Upper lobe of left lung (tissue), 6 donors: ENCODE data around the gene MAGI2. TPM values are rescaled to one million over a fixed set of nuclear protein-coding genes. Genes with fewer than 3 reads are reported as not detected.

Experiments
- ATAC-seq, 2 donors: fragments of 200-7000 bp; cut with Tn5 transposase; one replicate each; pipeline ENCODE4 v1.9.1; 2022; ENCODE audit warnings: mild to moderate bottlenecking in 2 of 2, moderate library complexity in 2 of 2; ENCODE audit not compliant: low FRiP score in 2 of 2
- DNase-seq, 2 donors: peaks; one replicate each; pipeline ENCODE4 v3.0.0-alpha.2; 2019 to 2020
- H3K27ac ChIP-seq, 4 donors: fragments of 200-600 bp; sonication (generic); one replicate each; pipeline ENCODE4 v1.5.1; 2016 to 2019
- H3K27me3 ChIP-seq, 4 donors: fragments of 200-600 bp; sonication (generic); one replicate each; pipeline ENCODE4 v1.5.1; 2017 to 2019
- H3K36me3 ChIP-seq, 4 donors: fragments of 200-600 bp; sonication (generic); one replicate each; pipeline ENCODE4 v1.5.1; 2016 to 2019
- H3K4me1 ChIP-seq, 4 donors: fragments of 200-600 bp; sonication (generic); one replicate each; pipeline ENCODE4 v1.5.1; 2018 to 2019
- H3K4me3 ChIP-seq, 4 donors: fragments of 200-600 bp; sonication (generic); one replicate each; pipeline ENCODE4 v1.5.1; 2017 to 2019; ENCODE audit warnings: mild to moderate bottlenecking in 2 of 4, moderate library complexity in 1 of 4
- H3K9me3 ChIP-seq, 4 donors: fragments of 200-600 bp; sonication (generic); one replicate each; pipeline ENCODE4 v1.5.1; 2018 to 2019
- EP300 ChIP-seq, 4 donors: sonication (generic); formaldehyde crosslinking; IDR thresholded peaks; one replicate each; pipeline ENCODE4 v1.5.1; 2017; ENCODE audit warnings: antibody characterized with exemption in 4 of 4, control low read depth in 2 of 4
- POLR2A ChIP-seq, 4 donors: fragments of 450-650 bp; IDR thresholded peaks; one replicate each; pipeline ENCODE4 v1.5.1; 2016 to 2017; ENCODE audit warnings: antibody characterized with exemption in 4 of 4, mild to moderate bottlenecking in 2 of 4
- POLR2AphosphoS5 ChIP-seq, 2 donors: sonication (generic); formaldehyde crosslinking; IDR thresholded peaks; one replicate each; pipeline ENCODE4 v1.5.1; 2017; ENCODE audit warnings: antibody characterized with exemption in 2 of 2
- WGBS, 2 donors: methylation state at CpG; one replicate each; pipeline ENCODE4 v1.1.5; 2017 to 2018; 5-methylcytosine and 5-hydroxymethylcytosine counted together
- total RNA-seq, 6 donors: library from RNA; depleted of rRNA in 4 of 6; stranded (reverse); fragments of >200 nt in 4 of 6; gene quantifications; one replicate each; pipeline versions ENCODE4 v1.1.0 to v1.2.1, GENCODE V29; 2016 to 2021
- TF ChIP-seq, protein P1 (sequence below), 6 experiments: fragments of 450-650 bp in 4 of 6; fragments of 200-600 bp in 2 of 6; sonication (generic) in 2 of 6; IDR thresholded peaks; one replicate each; pipeline ENCODE4 v1.5.1; 2016 to 2019; ENCODE audit warnings: antibody characterized with exemption in 6 of 6
- donor health status: DM: no; HTN: no; CAD: no; lungs with moderate emphysema.
- donor health status: DM: no; HTN: yes; CAD: no; lungs with severe emphysema.

MAGI2 gene
- total RNA-seq, 6 donors from 2014 or later = 7.9 to 84.9 (median 11.8) TPM

DNA sequence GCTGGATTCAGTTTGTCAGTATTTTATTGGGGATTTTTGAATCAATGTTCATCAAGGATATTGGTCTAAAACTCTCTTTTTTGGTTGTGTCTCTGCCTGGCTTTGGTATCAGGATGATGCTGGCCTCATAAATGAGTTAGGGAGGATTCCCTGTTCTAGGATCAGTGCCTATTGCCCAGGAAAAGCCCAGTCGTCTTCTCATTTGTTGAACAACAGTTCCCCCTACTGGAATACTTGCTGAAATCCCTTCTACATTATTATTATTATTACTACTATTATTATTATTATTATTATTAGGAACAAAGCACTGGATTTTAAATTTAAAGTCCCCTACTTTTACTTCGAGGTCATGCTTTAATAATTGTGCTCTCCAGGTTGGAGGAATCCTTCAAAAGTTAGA is 528.9 kb downstream of the MAGI2 start:
- no peaks in the 10 kb centered on the region for H3K27me3 ChIP-seq
- DNase-seq = no peak
- no peaks in the 10 kb centered on the region for H3K4me1 ChIP-seq
- H3K27ac ChIP-seq = no peak overlapping the region
- WGBS, 2 donors = 15 to 22% methylated on average over 2 of the region's 2 CpGs
- no peak overlapping the region for H3K4me3 ChIP-seq
- TF ChIP-seq, protein P1, sequence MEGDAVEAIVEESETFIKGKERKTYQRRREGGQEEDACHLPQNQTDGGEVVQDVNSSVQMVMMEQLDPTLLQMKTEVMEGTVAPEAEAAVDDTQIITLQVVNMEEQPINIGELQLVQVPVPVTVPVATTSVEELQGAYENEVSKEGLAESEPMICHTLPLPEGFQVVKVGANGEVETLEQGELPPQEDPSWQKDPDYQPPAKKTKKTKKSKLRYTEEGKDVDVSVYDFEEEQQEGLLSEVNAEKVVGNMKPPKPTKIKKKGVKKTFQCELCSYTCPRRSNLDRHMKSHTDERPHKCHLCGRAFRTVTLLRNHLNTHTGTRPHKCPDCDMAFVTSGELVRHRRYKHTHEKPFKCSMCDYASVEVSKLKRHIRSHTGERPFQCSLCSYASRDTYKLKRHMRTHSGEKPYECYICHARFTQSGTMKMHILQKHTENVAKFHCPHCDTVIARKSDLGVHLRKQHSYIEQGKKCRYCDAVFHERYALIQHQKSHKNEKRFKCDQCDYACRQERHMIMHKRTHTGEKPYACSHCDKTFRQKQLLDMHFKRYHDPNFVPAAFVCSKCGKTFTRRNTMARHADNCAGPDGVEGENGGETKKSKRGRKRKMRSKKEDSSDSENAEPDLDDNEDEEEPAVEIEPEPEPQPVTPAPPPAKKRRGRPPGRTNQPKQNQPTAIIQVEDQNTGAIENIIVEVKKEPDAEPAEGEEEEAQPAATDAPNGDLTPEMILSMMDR (IDR thresholded peaks at IDR 0.05) = no peak
- TF ChIP-seq POLR2A (IDR thresholded peaks at IDR 0.05) = no peak
- TF ChIP-seq EP300 (IDR thresholded peaks at IDR 0.05) = no peak
- no peak for TF ChIP-seq POLR2AphosphoS5 (IDR thresholded peaks at IDR 0.05)
- no peaks in the 10 kb centered on the region for H3K9me3 ChIP-seq
- H3K36me3 ChIP-seq = no peaks in the 10 kb centered on the region
- no peak for ATAC-seq

DNA sequence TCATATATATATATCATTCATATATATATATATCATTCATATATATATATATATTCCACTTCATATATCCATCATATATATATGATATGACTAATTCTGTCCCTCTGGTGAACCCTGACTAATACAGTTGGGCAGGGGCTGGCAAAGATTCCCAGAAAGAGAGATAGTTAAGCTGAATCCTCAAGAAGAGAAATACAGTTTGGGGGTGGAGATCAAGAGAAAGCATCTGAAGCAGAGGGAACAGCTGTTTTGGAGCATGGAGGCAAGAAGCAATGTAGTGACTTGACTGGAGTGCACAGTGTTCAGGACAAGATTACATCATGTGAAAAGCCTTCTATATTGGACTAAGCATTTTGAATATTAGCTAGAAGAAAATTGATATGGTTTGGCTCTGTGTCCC is 540.7 kb downstream of the MAGI2 start:
- TF ChIP-seq POLR2A (IDR thresholded peaks at IDR 0.05) = no peak
- TF ChIP-seq EP300 (IDR thresholded peaks at IDR 0.05) = no peak
- TF ChIP-seq, protein P1 (IDR thresholded peaks at IDR 0.05) = no peak
- no peak for TF ChIP-seq POLR2AphosphoS5 (IDR thresholded peaks at IDR 0.05)
- DNase-seq (no peak), ATAC-seq (no peak)
- H3K9me3 ChIP-seq = no peaks in the 10 kb centered on the region
- no peak overlapping the region for H3K4me3 ChIP-seq
- H3K4me1 ChIP-seq = no peaks in the 10 kb centered on the region
- no peaks in the 10 kb centered on the region for H3K36me3 ChIP-seq
- no peaks in the 10 kb centered on the region for H3K27me3 ChIP-seq
- no peak overlapping the region for H3K27ac ChIP-seq

DNA sequence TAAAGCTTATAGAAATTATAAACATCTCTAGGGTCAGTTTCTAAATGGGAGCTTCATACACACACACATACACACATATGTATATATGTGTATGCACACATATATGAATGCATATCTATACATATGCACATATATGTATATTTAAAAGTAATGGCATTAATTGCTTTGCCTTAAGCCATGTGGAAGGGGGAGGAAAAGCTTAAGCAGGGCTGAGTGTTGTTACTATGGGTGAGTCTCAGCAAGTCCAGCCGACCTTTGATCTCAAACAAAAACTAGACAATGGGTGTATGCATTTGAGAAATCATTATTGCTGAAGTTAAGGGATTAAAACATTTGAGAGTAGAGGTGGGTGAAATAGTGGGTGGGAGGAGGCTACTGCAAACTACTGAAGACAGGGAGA is 546.7 kb downstream of the MAGI2 start:
- WGBS, 2 donors = 81 to 86% methylated on average over 1 of the region's 1 CpG
- Histone ChIP-seq H3K4me3 (no peak overlapping the region), H3K9me3 (no peaks in the 10 kb centered on the region), H3K27ac (no peak overlapping the region), H3K4me1 (no peaks in the 10 kb centered on the region), H3K27me3 (no peaks in the 10 kb centered on the region), H3K36me3 (no peaks in the 10 kb centered on the region)
- TF ChIP-seq POLR2AphosphoS5 (IDR thresholded peaks at IDR 0.05) (no peak), EP300 (IDR thresholded peaks at IDR 0.05) (no peak), POLR2A (IDR thresholded peaks at IDR 0.05) (no peak)
- TF ChIP-seq, protein P1 (IDR thresholded peaks at IDR 0.05) = no peak
- DNase-seq = no peak
- no peak for ATAC-seq

DNA sequence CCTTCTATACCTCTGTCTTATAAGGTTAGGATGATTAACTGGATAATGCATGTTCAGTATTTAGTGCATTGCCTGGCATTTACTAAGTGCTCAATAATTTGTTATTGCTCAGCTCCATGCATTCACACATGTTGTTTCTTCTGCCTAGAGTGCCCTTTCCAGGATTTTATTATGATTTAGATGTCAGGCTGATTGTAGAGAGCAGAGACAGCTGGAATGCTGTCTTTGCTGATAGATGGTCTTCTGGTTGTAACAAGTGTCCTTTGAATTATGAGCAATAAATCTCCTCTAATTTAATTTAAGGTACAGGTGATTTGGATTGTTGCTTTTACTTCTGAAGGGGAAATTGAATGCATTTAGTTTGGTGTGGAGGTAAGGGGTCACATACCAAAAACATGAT is 548.0 kb downstream of the MAGI2 start:
- no peaks in the 10 kb centered on the region for H3K9me3 ChIP-seq
- no peak for ATAC-seq
- TF ChIP-seq POLR2AphosphoS5 (IDR thresholded peaks at IDR 0.05) (no peak), POLR2A (IDR thresholded peaks at IDR 0.05) (no peak), EP300 (IDR thresholded peaks at IDR 0.05) (no peak)
- TF ChIP-seq, protein P1 (IDR thresholded peaks at IDR 0.05) = no peak
- H3K27ac ChIP-seq = no peak overlapping the region
- no peak overlapping the region for H3K4me3 ChIP-seq
- no peak for DNase-seq
- no peaks in the 10 kb centered on the region for H3K27me3 ChIP-seq
- no peaks in the 10 kb centered on the region for H3K36me3 ChIP-seq
- H3K4me1 ChIP-seq = no peaks in the 10 kb centered on the region

DNA sequence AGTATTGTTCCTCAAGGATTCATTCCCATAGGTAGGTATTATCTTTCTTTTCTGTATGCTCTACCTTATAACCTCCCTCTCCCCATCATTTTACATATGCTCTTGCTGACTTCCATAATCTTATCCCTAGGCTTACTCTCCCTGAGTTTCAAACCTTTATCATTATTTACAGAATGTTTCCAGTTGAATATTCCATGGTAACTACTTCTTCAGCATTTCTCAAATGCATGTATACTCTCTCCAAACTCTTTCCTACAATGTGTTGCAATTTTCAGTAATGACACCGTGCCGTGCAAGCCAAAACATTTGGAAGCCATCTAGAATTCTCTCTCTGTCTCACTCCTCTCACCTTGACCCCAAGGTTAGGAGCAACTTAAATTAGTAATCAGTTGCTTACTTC is 548.5 kb downstream of the MAGI2 start:
- DNase-seq (no peak), ATAC-seq (no peak)
- H3K27me3 ChIP-seq = no peaks in the 10 kb centered on the region
- H3K27ac ChIP-seq = no peak overlapping the region
- no peak overlapping the region for H3K4me3 ChIP-seq
- H3K4me1 ChIP-seq = no peaks in the 10 kb centered on the region
- 87 to 90% methylated on average over 2 of the region's 2 CpGs for WGBS, 2 donors
- TF ChIP-seq POLR2AphosphoS5 (IDR thresholded peaks at IDR 0.05) (no peak), POLR2A (IDR thresholded peaks at IDR 0.05) (no peak), EP300 (IDR thresholded peaks at IDR 0.05) (no peak)
- TF ChIP-seq, protein P1 (IDR thresholded peaks at IDR 0.05) = no peak
- no peaks in the 10 kb centered on the region for H3K36me3 ChIP-seq
- H3K9me3 ChIP-seq = no peaks in the 10 kb centered on the region
